GM10266 (cell line): ENCODE results near the gene CERS1.

Source experiments
- DNase-seq: peaks from one replicate; pipeline ENCODE4 v3.0.0; 2012; ENCODE audit errors: extremely low spot score
- CTCF ChIP-seq: IDR thresholded peaks from 2 replicates; pipeline ENCODE4 v1.5.1; 2012; ENCODE audit warnings: mild to moderate bottlenecking, low read depth; ENCODE audit not compliant: control insufficient read depth, insufficient read depth; ENCODE audit errors: missing control alignments

CERS1 gene

GRCh38 chr19:18867751-18868150 is 28.2 kb downstream of the CERS1 start:
- no peak for TF ChIP-seq CTCF
- DNase-seq, result no peak

GRCh38 chr19:18867199-18867598 is 28.8 kb downstream of the CERS1 start:
- no peak for DNase-seq
- no peak for TF ChIP-seq CTCF

- no peak for DNase-seq
- no peak for TF ChIP-seq CTCF
These were observed 29.2 kb downstream of the CERS1 start for GRCh38 chr19:18866800-18867123.

GRCh38 chr19:18865973-18866799 is 29.8 kb downstream of the CERS1 start:
- TF ChIP-seq CTCF, result peak; percentile 92
- peak; percentile 96 for DNase-seq

- DNase-seq, result no peak
- no peak for TF ChIP-seq CTCF
These were observed 30.6 kb downstream of the CERS1 start for GRCh38 chr19:18865106-18865972.

- TF ChIP-seq CTCF, result no peak
- no peak for DNase-seq
These were observed 32.1 kb downstream of the CERS1 start for GRCh38 chr19:18863843-18864362.
